ENCODE data around the gene IFNAR2.
"Not testable (repeated sequence)": the region's sequence is repeated elsewhere in the genome, so short reads cannot be mapped to it uniquely, and the experiment has no call there.

GRCh38 chr21:33239559-33240127 lies 9.9 kb downstream of the IFNAR2 start:
- not testable (repeated sequence) for TF ChIP-seq EP300, CTCF, POLR2AphosphoS5 (IDR thresholded peaks at IDR 0.05)
